ENCODE results near the gene ADCY1.

Gene ADCY1

DNA sequence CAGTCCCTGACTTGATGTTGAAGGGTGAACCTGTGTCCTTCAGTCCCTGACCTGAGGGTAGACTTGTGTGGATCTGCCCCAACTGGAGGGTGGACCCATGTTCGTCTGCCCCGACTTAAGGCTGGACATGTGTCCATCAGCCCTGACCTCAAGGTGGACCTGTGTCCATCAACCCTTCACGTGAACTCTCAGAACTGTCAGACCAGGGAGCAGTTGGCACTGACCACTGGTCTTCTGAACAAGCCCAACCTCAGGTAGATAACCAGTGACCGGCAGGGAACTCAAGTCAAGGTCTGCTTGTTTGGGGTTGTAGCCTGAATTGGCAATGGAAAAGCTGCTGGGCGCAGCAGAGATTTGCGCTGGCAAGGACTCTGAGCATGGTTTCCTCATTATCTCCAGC lies 96.5 kb downstream of the ADCY1 start:
- Histone ChIP-seq H3K36me3 (ENCODE audit: insufficient read depth, low read length) (no peaks in the 10 kb centered on the region), H3K9me2 (replicated peaks; ENCODE audit: low read depth, low read length) (no peaks in the 10 kb centered on the region), H3K9ac (ENCODE audit: low read depth, low read length, poor library complexity, severe bottlenecking) (no peak overlapping the region), H3K4me3 (ENCODE audit: low read length, poor library complexity, severe bottlenecking) (no peak overlapping the region), H3K79me2 (ENCODE audit: insufficient read depth, low read length) (no peaks in the 10 kb centered on the region), H4K20me1 (ENCODE audit: insufficient read depth, low read length, poor library complexity, severe bottlenecking) (no peaks in the 10 kb centered on the region), H3F3A (ENCODE audit: low read depth) (no peaks in the 10 kb centered on the region), H3K9me3 (ENCODE audit: insufficient read depth, low read depth, low read length) (no peaks in the 10 kb centered on the region), H3K4me1 (ENCODE audit: insufficient read depth, low read length, poor library complexity, severe bottlenecking) (no peaks in the 10 kb centered on the region), H3K4me2 (ENCODE audit: low read depth, low read length, poor library complexity, severe bottlenecking) (no peak overlapping the region), H2AFZ (ENCODE audit: low read length) (no peak overlapping the region), H3K27me3 (ENCODE audit: insufficient read depth, low read length, poor library complexity, severe bottlenecking) (no peaks in the 10 kb centered on the region)
- TF ChIP-seq, protein P1, sequence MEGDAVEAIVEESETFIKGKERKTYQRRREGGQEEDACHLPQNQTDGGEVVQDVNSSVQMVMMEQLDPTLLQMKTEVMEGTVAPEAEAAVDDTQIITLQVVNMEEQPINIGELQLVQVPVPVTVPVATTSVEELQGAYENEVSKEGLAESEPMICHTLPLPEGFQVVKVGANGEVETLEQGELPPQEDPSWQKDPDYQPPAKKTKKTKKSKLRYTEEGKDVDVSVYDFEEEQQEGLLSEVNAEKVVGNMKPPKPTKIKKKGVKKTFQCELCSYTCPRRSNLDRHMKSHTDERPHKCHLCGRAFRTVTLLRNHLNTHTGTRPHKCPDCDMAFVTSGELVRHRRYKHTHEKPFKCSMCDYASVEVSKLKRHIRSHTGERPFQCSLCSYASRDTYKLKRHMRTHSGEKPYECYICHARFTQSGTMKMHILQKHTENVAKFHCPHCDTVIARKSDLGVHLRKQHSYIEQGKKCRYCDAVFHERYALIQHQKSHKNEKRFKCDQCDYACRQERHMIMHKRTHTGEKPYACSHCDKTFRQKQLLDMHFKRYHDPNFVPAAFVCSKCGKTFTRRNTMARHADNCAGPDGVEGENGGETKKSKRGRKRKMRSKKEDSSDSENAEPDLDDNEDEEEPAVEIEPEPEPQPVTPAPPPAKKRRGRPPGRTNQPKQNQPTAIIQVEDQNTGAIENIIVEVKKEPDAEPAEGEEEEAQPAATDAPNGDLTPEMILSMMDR (conservative IDR thresholded peaks at IDR 0.05; ENCODE audit: low read length) = no peak
- TF ChIP-seq EZH2phosphoT487 (IDR thresholded peaks at IDR 0.05; ENCODE audit: borderline replicate concordance) = no peak

DNA sequence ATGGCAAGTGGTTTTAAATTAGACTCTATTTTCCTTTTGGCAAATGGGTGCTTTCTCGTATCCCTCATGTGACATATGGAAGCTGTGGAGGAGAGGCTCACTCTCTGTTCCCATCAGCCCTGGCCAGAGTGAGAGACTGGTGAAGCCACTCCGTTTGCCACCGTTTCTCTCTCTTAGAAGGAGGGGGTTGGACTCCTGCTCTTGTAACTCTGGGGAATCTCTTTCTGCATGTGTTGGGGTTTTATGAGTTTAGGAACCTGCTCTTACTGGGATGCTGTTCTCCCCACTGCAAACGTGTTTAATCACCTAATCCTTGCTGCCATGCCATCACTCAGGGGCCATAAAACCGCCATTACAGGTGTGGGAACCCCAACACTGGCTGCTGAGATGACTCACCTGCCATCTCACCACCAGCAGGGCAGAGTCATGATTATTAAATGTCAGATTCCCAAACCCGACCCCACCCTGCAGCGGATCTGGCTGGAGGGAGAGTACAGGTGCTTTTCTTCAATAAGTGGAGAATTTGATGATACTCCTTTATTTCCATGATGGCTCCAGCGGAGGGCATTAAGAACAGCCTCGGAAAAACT lies 103.2 kb downstream of the ADCY1 start:
- Histone ChIP-seq H3K79me2 (ENCODE audit: insufficient read depth, low read length) (no peaks in the 10 kb centered on the region), H4K20me1 (ENCODE audit: insufficient read depth, low read length, poor library complexity, severe bottlenecking) (no peaks in the 10 kb centered on the region), H3K9me3 (ENCODE audit: insufficient read depth, low read depth, low read length) (no peaks in the 10 kb centered on the region; the same call in 1 of the 2 replicates), H3K36me3 (ENCODE audit: insufficient read depth, low read length) (no peaks in the 10 kb centered on the region), H3K9me2 (replicated peaks; ENCODE audit: low read depth, low read length) (no peaks in the 10 kb centered on the region), H3K27me3 (ENCODE audit: insufficient read depth, low read length, poor library complexity, severe bottlenecking) (no peaks in the 10 kb centered on the region), H3K4me1 (ENCODE audit: insufficient read depth, low read length, poor library complexity, severe bottlenecking) (no peaks in the 10 kb centered on the region), H2AFZ (ENCODE audit: low read length) (no peak overlapping the region), H3K9ac (ENCODE audit: low read depth, low read length, poor library complexity, severe bottlenecking) (no peak overlapping the region), H3K4me3 (ENCODE audit: low read length, poor library complexity, severe bottlenecking) (no peak overlapping the region), H3K4me2 (ENCODE audit: low read depth, low read length, poor library complexity, severe bottlenecking) (no peak overlapping the region), H3F3A (ENCODE audit: low read depth) (no peaks in the 10 kb centered on the region)
- no peak for TF ChIP-seq EZH2phosphoT487 (IDR thresholded peaks at IDR 0.05; ENCODE audit: borderline replicate concordance)
- TF ChIP-seq, protein P1 (conservative IDR thresholded peaks at IDR 0.05; ENCODE audit: low read length) = no peak

DNA sequence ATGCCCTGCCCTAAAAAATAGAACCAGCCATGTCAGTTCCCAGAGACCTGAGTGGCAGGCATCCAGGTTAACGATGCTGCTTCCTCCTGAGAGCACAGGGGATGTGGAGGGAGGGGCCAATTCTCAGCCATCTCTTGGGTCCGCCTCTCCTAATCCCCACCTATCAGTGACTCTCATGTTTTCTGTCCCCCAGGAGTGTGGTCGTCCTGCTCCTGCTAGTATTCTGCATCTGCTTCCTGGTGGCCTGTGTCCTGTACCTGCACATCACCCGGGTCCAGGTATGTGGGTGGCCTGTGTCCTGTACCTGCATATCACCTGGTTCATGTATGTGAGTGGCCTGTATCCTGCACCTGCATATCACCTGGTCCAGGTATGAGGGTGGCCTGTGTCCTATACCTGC lies 105.3 kb downstream of the ADCY1 start:
- no peaks in the 10 kb centered on the region for H3K79me2 ChIP-seq (ENCODE audit: insufficient read depth, low read length)
- no peak overlapping the region for H2AFZ ChIP-seq (ENCODE audit: low read length)
- H3K9ac ChIP-seq (ENCODE audit: low read depth, low read length, poor library complexity, severe bottlenecking) = no peak overlapping the region
- H3K9me2 ChIP-seq (replicated peaks; ENCODE audit: low read depth, low read length) = no peaks in the 10 kb centered on the region
- no peaks in the 10 kb centered on the region for H3F3A ChIP-seq (ENCODE audit: low read depth)
- H4K20me1 ChIP-seq (ENCODE audit: insufficient read depth, low read length, poor library complexity, severe bottlenecking) = no peaks in the 10 kb centered on the region
- H3K4me3 ChIP-seq (ENCODE audit: low read length, poor library complexity, severe bottlenecking) = no peak overlapping the region
- no peaks in the 10 kb centered on the region for H3K36me3 ChIP-seq (ENCODE audit: insufficient read depth, low read length)
- no peaks in the 10 kb centered on the region for H3K27me3 ChIP-seq (ENCODE audit: insufficient read depth, low read length, poor library complexity, severe bottlenecking)
- no peaks in the 10 kb centered on the region for H3K4me1 ChIP-seq (ENCODE audit: insufficient read depth, low read length, poor library complexity, severe bottlenecking)
- no peak for TF ChIP-seq EZH2phosphoT487 (IDR thresholded peaks at IDR 0.05; ENCODE audit: borderline replicate concordance)
- TF ChIP-seq, protein P1 (conservative IDR thresholded peaks at IDR 0.05; ENCODE audit: low read length) = no peak
- no peaks in the 10 kb centered on the region; the same call in 1 of the 2 replicates for H3K9me3 ChIP-seq (ENCODE audit: insufficient read depth, low read depth, low read length)
- H3K4me2 ChIP-seq (ENCODE audit: low read depth, low read length, poor library complexity, severe bottlenecking) = no peak overlapping the region

All from Loucy (cell line).